Stimulated activated CD8-positive, alpha-beta memory T cell treated with anti-CD3 and anti-CD28 coated beads, Interleukin-15, amount 100 ng/mL, for 1 hour (primary cell): ENCODE measurements around the gene NTN3.

ENCODE experiments used
- DNase-seq: peaks from one replicate; pipeline ENCODE4 v3.0.0-alpha.2; 2020; ENCODE audit warnings: low read depth

NTN3 gene

GRCh38 chr16:2466667-2467527, 4.2 kb upstream of the NTN3 start:
- no peak for DNase-seq

GRCh38 chr16:2467528-2468232, 3.4 kb upstream of the NTN3 start:
- no peak for DNase-seq

DNA sequence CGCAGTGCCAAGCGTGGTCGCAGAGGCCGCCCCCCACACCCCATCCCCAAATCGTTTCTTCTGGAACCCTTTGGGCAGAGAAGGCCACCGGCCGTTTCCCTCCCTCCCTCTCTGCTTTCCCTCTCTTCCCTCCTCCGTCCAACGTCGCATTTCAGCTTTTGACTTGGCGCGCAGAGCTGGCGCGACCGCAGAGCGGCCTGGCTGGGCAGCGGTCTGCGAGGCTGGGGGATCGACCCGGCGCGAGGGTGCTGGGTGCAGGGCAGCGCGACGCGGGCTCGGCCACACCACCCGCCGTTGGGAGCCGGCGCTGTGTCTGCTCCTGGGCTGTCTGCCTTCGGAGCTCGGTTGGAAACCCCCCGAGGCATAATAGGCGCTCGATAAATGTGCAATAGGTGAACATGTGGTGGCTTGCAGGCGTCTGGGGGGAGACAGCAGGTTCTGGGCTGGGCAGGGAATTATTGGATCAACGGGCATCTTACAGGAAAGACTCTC, 2.8 kb upstream of the NTN3 start:
- no peak for DNase-seq

- no peak for DNase-seq
These were observed 2.2 kb upstream of the NTN3 start for GRCh38 chr16:2468725-2469398.

DNA sequence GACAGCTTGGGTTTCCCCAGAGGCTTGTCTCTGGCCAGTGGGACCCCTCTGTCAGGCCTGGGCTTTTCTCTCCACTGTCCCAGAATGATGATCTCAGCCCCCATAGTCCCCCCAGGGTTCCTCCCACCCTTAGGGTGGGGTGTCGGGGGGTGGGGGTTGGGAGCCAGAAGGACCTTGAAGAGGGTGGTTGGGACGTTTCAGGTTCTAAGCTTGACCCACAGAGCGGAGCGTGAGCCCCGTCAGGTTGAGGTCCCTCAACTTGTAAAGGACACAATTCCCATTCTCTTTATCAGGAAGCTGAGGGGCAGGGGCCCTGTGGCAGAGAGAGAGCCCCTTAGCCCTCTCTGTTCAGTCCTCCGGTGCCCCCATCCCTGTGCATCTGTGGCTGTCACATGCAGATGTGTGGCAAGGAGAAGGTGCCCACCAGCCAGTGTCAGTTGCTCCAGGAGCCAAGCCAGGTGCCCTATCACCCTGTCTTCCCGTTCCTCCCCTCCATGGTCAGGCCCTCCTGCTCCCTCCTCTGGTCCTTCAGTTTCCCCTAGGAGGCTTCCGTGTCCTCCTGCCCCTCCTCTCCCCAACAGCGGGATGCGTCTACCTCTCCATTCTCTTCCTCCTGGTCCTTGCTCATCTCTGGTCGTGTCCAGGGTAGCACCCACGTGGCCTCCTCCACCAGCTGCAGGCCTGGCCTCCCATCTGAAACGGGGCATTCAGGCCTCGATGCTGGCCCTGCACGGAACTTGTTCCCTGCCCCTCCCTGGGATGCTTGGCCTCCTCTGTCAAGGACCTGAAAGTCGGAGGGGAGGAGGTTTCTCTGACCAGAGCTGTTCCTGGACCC, 1.5 kb upstream of the NTN3 start:
- DNase-seq = no peak

DNA sequence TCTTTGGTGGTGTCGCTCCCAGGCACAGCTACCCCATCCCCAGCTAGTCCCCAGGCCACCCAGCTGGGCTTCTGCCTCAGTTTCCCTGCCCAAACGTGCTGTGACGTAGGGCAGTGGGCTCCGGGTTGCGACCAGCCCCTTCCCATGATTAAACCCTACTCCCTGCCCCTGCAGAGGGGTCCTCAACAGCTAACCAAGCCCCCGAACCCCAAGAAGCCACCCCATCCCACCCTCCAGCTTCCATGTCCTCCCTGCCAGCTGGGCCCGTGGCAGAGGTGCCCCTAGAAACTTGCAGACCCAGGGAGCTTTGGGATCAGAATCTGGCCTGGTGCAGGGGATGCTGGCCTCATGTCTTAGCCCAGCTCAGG, 879 bp upstream of the NTN3 start:
- no peak for DNase-seq

GRCh38 chr16:2470603-2471015, 488 bp upstream of the NTN3 start:
- no peak for DNase-seq

DNA sequence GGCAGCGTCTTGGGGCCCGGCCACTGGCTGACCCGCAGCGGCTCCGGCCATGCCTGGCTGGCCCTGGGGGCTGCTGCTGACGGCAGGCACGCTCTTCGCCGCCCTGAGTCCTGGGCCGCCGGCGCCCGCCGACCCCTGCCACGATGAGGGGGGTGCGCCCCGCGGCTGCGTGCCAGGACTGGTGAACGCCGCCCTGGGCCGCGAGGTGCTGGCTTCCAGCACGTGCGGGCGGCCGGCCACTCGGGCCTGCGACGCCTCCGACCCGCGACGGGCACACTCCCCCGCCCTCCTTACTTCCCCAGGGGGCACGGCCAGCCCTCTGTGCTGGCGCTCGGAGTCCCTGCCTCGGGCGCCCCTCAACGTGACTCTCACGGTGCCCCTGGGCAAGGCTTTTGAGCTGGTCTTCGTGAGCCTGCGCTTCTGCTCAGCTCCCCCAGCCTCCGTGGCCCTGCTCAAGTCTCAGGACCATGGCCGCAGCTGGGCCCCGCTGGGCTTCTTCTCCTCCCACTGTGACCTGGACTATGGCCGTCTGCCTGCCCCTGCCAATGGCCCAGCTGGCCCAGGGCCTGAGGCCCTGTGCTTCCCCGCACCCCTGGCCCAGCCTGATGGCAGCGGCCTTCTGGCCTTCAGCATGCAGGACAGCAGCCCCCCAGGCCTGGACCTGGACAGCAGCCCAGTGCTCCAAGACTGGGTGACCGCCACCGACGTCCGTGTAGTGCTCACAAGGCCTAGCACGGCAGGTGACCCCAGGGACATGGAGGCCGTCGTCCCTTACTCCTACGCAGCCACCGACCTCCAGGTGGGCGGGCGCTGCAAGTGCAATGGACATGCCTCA, 773 bp downstream of the NTN3 start:
- DNase-seq = no peak

- DNase-seq = no peak
These were observed 1.4 kb downstream of the NTN3 start for GRCh38 chr16:2472488-2472864.

DNA sequence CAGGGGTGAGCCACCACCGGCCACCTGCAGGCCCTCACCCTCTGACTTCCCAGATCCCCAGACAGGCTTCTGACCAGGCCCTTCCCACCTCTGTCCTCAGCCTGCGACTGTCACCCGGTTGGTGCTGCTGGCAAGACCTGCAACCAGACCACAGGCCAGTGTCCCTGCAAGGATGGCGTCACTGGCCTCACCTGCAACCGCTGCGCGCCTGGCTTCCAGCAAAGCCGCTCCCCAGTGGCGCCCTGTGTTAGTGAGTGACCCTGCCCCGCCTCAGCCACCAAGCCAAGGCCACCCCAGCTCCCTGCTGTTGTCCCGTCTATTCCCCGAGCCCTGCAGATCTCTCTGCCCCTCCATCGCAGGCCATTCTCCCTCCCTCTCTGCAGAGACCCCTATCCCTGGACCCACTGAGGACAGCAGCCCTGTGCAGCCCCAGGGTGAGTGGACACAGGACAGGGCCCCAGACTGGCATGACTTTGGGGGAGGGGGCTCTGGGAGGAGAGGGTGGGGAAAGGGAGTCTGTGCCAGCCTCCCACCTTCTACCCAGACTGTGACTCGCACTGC, 1.9 kb downstream of the NTN3 start:
- DNase-seq = no peak

GRCh38 chr16:2473446-2473926, 2.4 kb downstream of the NTN3 start:
- DNase-seq = no peak

DNA sequence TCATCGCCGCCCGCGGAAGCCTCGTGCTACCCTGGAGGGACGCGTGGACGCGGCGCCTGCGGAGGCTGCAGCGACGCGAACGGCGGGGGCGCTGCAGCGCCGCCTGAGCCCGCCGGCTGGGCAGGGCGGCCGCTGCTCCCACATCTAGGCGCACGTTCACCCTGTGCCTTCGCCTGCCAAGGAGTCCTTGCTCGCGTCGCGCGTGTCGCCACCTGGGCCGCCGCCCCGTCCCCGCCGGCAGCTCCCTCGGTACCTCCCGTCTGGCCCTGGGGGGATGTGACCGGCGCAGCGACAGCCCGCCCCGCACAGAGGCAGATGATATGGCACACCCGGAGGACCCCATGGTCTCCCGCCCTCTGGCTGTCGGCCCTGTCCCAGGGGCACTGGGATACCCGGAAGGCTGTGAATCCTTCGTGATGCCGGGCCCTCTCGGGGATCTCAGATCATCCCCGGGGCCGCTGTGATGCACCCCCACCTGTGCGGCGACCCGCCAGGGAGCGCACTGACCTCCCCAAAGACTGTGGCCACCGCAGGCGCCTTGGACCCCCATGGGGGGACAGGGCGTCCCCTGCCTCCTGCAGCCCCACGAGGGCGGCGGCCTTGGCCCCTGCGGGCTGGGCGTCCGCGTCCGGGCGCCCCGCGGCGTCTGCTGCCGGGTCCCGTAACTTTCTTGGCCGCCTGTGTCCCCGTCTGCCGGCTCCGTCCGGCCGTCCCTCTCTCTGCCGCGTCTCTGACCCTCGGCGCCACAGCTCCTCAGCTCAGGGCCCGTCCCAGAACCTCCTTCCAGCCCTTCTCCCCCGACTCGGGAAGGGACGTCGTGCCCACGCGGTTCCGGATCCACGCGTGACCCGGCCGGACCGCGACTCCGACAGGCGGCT, 3.1 kb downstream of the NTN3 start:
- peak; percentile 27 for DNase-seq

DNA sequence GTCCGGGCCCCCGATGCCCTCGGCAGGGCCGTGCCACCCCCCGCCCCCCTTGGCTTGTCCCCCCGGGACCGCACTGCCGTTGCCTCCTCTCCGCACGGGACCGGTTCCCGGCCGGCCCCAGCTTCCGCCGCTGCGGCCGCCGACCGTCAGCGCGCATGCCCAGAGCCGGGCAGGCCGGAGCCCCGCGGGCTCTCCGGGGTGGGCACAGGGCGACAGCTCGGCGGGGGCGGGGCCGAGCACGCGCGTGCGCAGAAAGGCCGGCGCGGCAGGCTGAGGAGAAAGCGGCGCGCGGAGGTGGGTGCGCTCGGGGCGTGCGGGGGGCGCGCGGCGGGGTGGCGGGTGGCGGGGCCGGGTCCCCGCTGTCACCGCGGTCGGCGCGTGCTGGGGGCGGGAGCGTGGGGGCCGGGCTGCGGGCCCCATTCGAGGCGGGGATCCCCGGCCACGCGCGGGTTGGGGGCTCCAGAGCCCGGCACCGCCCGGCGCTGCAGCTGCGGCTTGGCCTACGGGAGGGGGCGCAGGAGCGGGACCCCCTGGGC, 3.8 kb downstream of the NTN3 start, which contains the start of gene TBC1D24:
TBC1D24 (plus strand) TSS at position 251 of the 536 bp plus-strand sequence. CDS start 21,022 bp downstream, outside the sequence.
- peak; percentile 50 for DNase-seq

GRCh38 chr16:2475413-2476344, 4.6 kb downstream of the NTN3 start:
- no peak for DNase-seq

GRCh38 chr16:2476345-2476720, 5.2 kb downstream of the NTN3 start:
- DNase-seq = no peak

GRCh38 chr16:2476741-2477140, 5.6 kb downstream of the NTN3 start:
- DNase-seq = no peak

DNA sequence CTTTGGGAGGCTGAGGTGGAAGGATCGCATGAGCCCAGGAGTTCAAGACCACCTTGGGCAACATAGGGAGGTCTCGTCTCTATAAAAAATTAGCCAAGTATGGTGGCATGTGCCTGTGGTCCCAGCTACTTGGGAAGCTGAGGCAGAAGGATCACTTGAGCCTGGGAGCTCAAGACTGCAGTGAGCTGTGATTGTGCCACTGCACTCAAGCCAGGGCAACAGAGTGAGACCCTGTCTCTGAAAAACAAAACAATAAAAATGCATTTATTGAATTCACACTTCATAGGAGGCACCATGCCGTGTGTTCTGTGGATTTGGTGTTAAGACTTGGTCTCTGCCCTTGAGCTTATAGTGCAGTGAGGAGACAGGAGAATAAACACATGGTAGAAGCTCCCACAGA, 6.2 kb downstream of the NTN3 start:
- DNase-seq = no peak

DNA sequence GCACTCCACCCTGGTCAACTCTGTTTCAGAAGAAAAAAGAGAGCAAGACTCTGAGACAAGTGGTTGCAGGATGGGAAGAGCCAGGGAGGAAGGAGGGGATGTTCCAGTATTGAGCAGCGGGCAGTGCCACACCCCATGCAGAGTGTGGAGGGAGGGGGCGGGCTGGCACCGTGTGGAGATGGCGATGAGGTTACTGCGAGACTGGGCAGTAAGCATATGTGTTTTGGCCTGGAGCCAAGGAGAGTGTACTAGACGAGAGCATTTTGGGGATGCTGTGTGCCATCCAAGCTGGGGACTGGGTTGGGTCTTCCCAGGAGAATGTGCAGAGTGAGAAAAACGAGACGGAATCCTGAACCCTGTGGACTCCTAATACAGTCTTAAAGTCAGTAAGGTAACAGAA, 7.2 kb downstream of the NTN3 start:
- DNase-seq = no peak
